ENCODE data around the gene RAB15. TPM values are rescaled to one million over a fixed set of nuclear protein-coding genes. Genes with fewer than 3 reads are reported as not detected.

The RAB15 gene
- total RNA-seq, 6 experiments from 2014 or later = 3.5 to 5.7 (median 5.0) TPM

DNA sequence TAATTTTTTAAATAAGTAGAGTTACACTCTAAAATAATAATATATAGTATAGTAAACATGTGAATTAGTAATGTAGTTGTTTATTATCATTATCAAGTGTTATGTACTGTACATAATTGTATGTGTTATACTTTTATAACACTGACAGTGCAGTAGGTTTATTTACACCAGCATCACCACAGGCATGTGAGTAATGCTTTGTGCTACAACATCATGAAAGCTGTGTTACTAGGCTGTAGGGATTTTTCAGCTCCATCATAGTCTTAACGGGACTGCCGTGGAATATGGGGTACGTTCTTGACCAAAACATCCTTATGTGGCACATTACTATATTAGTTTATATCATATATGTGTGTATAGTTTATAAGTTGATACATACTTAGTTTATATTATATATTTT, 23.2 kb upstream of the RAB15 start:
- Mint-ChIP-seq H3K27me3 (ENCODE audit: insufficient read depth) (peaks cover 4% of the 10 kb centered on the region; the same call in 1 of the 2 replicates), H3K4me3 (no peak overlapping the region), H3K36me3 (ENCODE audit: low read depth) (peaks cover 6% of the 10 kb centered on the region; the same call in 1 of the 2 replicates), H3K27ac (no peak overlapping the region), H3K9me3 (no peaks in the 10 kb centered on the region), H3K4me1 (ENCODE audit: low read depth) (peaks cover 45% of the 10 kb centered on the region)
- TF ChIP-seq CTCF (IDR thresholded peaks at IDR 0.05) = no peak
- no peak for DNase-seq

DNA sequence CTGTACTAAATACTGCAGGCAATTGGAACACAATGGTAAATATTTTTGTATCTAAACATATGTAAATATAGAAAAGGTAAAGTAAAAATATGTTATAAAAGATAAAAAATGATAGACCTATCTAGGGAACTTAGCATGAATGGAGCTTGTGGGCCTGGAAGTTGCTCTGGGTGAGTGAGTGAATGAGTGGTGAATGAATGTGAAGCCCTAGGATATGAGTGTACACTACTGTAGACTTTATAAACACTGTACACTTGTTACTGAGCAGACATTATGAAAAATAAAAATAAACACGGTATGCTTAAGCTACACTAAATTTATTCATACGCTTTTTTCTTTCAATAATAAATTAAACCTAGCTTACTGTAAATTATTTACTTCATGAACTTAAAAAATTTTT, 22.4 kb upstream of the RAB15 start:
- no peak overlapping the region for H3K4me3 Mint-ChIP-seq
- no peak for TF ChIP-seq CTCF (IDR thresholded peaks at IDR 0.05)
- peaks cover 4% of the 10 kb centered on the region; the same call in 1 of the 2 replicates for H3K27me3 Mint-ChIP-seq (ENCODE audit: insufficient read depth)
- no peak overlapping the region for H3K27ac Mint-ChIP-seq
- peaks cover 6% of the 10 kb centered on the region; the same call in 1 of the 2 replicates for H3K36me3 Mint-ChIP-seq (ENCODE audit: low read depth)
- DNase-seq = no peak
- H3K4me1 Mint-ChIP-seq (ENCODE audit: low read depth) = peaks cover 37% of the 10 kb centered on the region
- no peaks in the 10 kb centered on the region for H3K9me3 Mint-ChIP-seq

GRCh38 chr14:64993266-64993930, 21.3 kb upstream of the RAB15 start:
- H3K4me1 Mint-ChIP-seq (ENCODE audit: low read depth) = peaks cover 32% of the 10 kb centered on the region
- peaks cover 4% of the 10 kb centered on the region; the same call in 1 of the 2 replicates for H3K27me3 Mint-ChIP-seq (ENCODE audit: insufficient read depth)

GRCh38 chr14:64992328-64992885, 20.3 kb upstream of the RAB15 start:
- Mint-ChIP-seq H3K9me3 (no peaks in the 10 kb centered on the region), H3K27me3 (ENCODE audit: insufficient read depth) (peaks cover 4% of the 10 kb centered on the region; the same call in 1 of the 2 replicates), H3K27ac (no peak overlapping the region), H3K4me3 (no peak overlapping the region), H3K36me3 (ENCODE audit: low read depth) (peaks cover 5% of the 10 kb centered on the region; the same call in 1 of the 2 replicates), H3K4me1 (ENCODE audit: low read depth) (peaks cover 22% of the 10 kb centered on the region)
- DNase-seq = no peak
- TF ChIP-seq CTCF (IDR thresholded peaks at IDR 0.05) = no peak

More at GRCh38 chr14:64993266-64993930, 21.3 kb upstream of the RAB15 start:
- Mint-ChIP-seq H3K4me3 (no peak overlapping the region), H3K27ac (no peak overlapping the region), H3K9me3 (no peaks in the 10 kb centered on the region), H3K36me3 (ENCODE audit: low read depth) (peaks cover 6% of the 10 kb centered on the region; the same call in 1 of the 2 replicates)
- TF ChIP-seq CTCF (IDR thresholded peaks at IDR 0.05) = no peak
- no peak for DNase-seq

DNA sequence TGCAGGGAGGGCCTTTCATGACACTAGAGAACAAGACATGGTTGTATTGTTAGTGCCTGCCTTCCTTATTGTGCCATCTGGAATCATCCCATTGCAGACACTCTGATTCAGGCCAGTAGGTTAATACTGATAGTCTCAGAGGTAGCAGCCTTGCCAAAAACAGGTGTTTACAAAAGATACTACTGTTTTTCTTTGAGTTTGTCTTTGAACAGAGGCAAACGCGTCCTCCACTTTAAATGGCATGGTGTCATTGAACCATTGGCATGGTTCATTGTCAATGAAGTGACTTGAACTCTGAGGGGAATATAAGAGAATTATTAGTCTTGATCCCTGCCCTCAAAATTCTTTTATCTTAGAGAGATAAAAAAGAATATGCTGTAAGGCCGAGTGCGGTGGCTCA, 18.8 kb upstream of the RAB15 start:
- TF ChIP-seq CTCF (IDR thresholded peaks at IDR 0.05) = no peak
- H3K4me1 Mint-ChIP-seq (ENCODE audit: low read depth) = peaks cover 23% of the 10 kb centered on the region
- H3K27ac Mint-ChIP-seq = no peak overlapping the region

More for the DNA sequence above, 18.8 kb upstream of the RAB15 start:
- no peak for DNase-seq
- no peaks in the 10 kb centered on the region for H3K9me3 Mint-ChIP-seq
- H3K27me3 Mint-ChIP-seq (ENCODE audit: insufficient read depth) = peaks cover 2% of the 10 kb centered on the region; the same call in 1 of the 2 replicates
- H3K36me3 Mint-ChIP-seq (ENCODE audit: low read depth) = no peaks in the 10 kb centered on the region
- H3K4me3 Mint-ChIP-seq = no peak overlapping the region
